IMR-90 (cell line): ENCODE measurements around the gene SIM2. TPM values are rescaled to one million over a fixed set of nuclear protein-coding genes. Genes with fewer than 3 reads are reported as not detected.

Experiments used
- BHLHE40 ChIP-seq: fragments of 150-350 bp; IDR thresholded peaks from 2 replicates; pipeline ENCODE4 v1.6.1; 2016; ENCODE audit warnings: mild to moderate bottlenecking, low read depth, low read length
- RCOR1 ChIP-seq: IDR thresholded peaks from 2 replicates; pipeline ENCODE4 v1.6.1; 2012; ENCODE audit warnings: mild to moderate bottlenecking, low read length, improper control_type of control experiment; ENCODE audit not compliant: insufficient replicate concordance
- RFX5 ChIP-seq: IDR thresholded peaks from 2 replicates; pipeline ENCODE4 v1.8.0; 2012; ENCODE audit warnings: low read depth, mild to moderate bottlenecking, low read length, moderate library complexity
- SMC3 ChIP-seq: fragments of 150-350 bp; IDR thresholded peaks from 2 replicates; pipeline ENCODE4 v1.6.1; 2016; ENCODE audit warnings: low read depth, mild to moderate bottlenecking, antibody characterized with exemption, low read length, moderate library complexity
- USF2 ChIP-seq: fragments of 150-350 bp; IDR thresholded peaks from 2 replicates; pipeline ENCODE4 v1.6.1; 2017; ENCODE audit warnings: mild to moderate bottlenecking, antibody characterized with exemption, low read length, low read depth
- polyA plus RNA-seq, 3 experiments: library from polyadenylated mRNA; depleted of rRNA; stranded (reverse); fragments of >200 nt; gene quantifications; 2 replicates each; pipeline ENCODE4 v1.2.3, GENCODE V29; 2012; ENCODE audit warnings: low replicate concordance in 1 of 3
- total RNA-seq: library from RNA; depleted of rRNA; stranded (reverse); fragments of >200 nt; gene quantifications from 2 replicates; pipeline ENCODE4 v1.2.3, GENCODE V29; 2012

The SIM2 gene
- total and polyA plus RNA-seq, 2 of the 4 experiments (the other 2 are of a cell fraction): 2.2 to 7.5 TPM

GRCh38 chr21:36709868-36710728 lies 11.2 kb downstream of the SIM2 start (continued):
- TF ChIP-seq USF2 (no peak), SMC3 (no peak), RCOR1 (no peak), RFX5 (no peak), BHLHE40 (no peak)
